T follicular helper cell (primary cell): ENCODE data around the gene NOXO1.

ENCODE experiments used
- DNase-seq: peaks from one replicate; pipeline ENCODE4 v3.0.0-alpha.2; 2020; ENCODE audit warnings: low read depth

The NOXO1 gene

DNA sequence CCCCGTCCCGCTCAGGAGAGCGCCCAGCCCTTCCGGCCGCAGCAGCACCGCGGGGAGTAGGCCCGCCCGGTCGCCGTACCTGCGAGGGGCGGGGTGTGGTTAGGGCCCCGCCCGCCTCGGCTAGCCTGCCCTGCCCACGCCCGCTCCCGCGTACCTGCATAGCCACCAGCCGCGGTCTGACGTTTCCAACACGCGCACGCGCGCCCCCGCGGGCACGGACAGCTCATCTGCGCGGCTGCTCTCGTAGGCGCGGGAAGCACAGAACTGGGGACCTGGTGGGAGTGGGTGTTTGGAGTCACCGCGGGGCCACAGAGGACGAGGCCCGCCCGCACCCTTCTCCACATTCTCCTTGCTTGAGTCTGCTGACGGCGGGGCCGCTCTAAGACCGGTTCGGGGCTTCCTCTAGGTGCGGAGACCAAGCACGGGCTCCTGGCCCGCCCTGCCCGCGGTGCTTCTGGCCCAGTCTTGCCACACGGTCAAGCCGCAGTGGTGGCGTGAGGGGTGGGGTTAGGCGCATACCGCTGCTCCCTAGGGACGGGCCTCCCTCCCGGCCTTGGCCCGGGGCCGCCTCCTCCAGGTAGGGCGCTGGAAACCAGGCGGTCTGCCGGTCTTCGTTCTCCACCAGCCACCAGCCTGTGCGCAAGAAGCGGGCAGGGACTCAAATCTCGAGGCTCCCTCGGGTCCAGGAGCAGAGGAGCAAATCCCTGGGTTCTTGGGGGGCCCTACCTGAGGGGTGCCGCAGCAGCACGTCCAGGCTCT is 1.8 kb downstream of the NOXO1 start:
- no peak for DNase-seq

DNA sequence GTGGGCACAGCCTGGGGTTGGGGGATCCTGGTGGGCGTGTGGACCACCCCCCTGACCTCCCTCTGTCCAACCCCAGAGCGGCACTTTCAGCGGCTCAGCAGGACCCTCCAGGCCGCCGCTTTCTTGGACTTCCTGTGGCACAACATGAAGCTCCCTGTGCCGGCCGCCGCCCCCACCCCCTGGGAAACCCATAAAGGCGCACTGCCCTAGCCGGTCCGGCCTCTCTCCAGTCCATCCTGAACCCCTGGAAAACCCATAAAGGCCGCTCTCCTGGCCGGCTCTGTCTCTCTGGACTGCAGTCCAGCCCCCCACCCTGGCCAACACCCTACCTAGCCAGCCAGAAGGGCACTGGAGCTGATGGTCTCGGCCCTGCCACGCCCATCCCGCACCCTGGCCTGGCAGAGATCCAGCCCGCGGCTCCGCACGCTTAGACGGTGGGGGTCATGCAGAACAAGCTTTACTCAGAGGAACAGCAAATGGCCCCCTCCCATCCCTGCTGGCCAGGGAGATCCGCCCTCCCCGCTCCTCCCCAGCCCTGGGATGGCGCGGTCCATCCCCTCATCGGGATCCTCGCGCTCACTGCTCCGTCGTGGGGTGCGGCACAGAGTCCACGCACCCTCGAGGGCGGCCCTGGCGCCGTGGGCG is 2.7 kb downstream of the NOXO1 start:
- no peak for DNase-seq

DNA sequence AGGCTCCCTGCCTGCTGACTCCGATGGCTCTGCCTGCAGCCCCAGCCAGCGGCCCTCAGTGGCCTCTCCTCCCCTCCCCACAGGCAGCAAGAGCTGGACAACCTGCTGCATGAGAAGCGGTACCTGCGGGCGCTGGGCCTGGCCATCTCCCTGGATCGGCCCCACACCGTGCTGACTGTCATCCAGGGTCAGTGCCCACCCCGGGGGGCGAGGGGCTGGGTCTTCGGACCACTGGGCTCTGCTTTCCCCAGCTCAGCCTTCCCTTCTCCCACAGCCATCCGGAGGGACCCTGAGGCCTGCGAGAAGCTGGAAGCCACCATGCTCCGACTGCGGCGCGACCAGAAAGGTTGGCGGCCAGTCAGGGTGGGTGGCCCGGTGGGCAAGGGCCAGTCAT is 3.4 kb downstream of the NOXO1 start:
- no peak for DNase-seq

DNA sequence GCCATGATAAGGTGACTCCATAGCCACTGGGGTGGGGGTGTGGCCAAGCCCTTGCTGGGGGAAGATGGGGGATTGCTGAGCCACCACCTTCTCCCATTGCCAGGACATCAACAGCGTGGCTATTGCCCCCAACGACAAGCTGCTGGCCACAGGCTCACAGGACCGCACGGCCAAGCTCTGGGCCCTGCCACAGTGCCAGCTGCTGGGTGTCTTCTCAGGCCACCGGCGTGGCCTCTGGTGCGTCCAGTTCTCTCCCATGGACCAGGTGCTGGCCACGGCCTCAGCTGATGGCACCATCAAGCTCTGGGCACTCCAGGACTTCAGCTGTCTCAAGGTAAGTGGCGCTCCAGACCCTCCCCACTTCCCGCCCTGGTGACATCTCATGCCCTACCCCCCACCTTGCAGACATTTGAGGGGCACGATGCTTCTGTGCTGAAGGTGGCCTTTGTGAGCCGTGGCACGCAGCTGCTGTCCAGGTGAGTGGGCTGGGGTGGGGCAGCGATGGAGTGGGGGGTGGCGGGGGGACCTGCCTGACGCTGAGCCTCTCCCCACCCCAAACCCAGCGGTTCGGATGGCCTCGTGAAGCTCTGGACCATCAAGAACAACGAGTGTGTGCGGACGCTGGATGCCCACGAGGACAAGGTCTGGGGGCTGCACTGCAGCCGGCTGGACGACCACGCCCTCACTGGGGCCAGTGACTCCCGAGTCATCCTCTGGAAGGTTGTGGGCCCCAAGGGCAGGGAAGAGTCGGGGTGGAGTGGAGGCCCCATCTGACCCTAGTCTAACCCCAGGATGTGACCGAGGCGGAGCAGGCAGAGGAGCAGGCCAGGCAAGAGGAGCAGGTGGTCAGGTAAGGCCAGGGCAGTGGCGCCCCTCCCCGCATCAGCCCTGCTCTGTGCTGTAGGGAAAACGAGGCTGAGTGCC is 4.1 kb downstream of the NOXO1 start:
- DNase-seq: no peak

DNA sequence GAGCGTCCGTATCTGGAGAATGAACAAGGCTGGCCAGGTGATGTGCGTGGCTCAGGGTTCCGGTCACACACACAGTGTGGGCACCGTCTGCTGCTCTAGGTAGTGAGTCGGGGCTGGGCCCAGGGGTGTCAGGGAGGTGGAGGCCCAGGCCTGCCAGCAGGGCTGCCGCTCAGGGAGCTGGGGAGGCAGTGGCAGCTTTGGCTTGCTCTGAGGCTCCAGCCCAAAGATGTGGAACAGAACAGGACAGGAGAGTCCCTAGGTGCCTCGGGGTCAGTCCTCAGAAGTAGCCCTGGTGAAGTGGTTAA is 5.1 kb downstream of the NOXO1 start:
- DNase-seq: no peak

DNA sequence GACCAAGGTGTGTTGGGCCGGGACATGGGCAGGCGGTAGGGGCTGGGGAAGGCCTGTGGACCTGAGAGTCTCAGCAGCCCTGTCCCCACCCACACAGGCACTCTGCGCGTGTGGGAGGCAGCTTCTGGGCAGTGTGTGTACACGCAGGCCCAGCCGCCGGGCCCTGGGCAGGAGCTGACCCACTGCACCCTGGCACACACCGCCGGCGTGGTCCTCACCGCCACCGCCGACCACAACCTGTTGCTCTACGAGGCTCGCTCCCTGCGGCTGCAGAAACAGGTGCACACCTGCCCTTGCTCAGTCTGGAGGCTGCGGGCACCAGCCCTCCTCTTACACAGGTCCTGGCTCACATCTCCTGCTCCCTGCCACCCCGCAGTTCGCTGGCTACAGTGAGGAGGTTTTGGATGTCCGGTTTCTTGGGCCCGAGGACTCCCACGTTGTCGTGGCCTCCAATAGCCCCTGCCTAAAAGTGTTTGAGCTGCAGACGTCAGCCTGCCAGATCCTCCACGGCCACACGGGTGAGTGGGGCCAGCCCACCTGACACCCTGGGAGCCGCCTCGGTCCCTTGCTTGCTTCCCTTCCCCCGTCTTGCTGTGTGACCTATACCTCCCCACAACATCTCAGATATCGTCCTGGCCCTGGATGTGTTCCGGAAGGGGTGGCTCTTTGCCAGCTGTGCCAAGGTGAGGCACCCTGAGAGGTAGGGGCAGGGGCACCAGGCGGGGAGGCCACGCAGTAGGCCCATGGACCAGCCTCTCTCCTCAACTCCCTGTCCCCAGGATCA is 5.6 kb downstream of the NOXO1 start:
- DNase-seq: no peak

DNA sequence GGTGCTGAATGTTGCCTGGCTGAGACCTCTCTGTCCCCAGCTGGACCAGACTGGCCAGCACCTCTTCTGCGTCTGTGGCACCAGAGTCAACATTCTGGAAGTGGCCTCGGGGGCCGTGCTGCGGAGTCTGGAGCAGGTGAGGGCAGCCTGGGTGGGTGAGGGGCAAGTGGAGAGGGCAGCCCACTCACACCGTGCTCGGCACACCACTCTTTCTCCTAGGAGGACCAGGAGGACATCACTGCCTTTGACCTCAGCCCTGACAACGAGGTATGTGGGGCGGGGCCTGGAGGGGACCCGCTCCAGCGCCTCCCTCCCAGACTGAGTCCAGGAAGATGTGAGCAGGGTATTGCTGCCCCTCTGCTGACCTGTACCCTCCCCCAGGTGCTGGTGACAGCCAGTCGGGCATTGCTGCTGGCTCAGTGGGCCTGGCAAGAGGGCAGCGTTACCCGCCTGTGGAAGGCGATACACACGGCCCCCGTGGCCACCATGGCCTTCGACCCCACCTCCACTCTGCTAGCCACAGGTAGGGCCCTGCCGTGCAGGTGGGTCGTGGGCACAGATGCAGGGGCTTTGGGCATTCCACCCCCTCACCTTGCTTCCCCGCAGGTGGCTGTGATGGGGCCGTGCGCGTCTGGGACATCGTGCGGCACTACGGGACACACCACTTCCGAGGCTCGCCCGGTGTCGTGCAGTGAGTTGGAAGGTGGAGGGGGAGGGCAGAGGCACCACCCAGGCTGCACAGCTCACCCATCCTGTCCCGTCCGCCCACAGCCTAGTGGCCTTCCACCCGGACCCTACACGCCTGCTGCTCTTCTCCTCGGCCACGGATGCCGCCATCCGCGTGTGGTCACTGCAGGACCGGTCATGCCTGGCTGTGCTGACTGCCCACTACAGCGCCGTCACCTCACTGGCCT is 6.9 kb downstream of the NOXO1 start:
- no peak for DNase-seq

DNA sequence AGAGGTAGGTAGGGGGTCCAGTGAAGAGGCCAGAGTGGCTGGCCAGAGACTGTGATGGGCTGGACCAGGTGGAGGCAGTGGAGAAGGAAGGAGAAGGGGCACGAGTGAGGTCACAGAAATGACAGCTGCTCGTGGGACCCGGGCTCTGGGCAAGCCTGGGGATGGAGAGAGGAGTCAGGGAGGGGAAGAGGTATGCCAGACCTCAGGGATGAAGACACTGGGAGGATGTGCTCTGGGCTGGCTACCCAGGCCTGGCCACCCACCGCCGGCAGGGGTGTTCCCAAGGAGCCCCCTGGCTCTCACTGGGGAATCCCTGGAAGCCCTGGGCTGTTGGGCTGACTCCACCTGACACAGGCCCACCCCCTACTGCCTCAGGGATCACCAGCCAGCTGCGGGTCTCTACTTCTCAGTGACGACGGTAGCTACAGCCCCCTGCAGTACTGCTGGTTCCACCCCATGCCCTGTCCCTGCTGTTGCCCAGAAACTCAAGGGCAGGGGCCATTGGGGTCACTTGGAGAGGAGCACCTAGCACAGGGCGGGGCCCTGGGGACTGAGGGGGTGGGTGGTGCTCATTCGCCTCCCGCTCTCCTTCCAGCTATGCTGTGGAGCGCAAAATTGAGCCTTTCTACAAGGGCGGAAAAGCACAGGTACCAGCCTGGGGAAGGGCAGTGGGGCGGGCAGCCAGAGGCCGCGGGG is 7.7 kb downstream of the NOXO1 start:
- DNase-seq: no peak

DNA sequence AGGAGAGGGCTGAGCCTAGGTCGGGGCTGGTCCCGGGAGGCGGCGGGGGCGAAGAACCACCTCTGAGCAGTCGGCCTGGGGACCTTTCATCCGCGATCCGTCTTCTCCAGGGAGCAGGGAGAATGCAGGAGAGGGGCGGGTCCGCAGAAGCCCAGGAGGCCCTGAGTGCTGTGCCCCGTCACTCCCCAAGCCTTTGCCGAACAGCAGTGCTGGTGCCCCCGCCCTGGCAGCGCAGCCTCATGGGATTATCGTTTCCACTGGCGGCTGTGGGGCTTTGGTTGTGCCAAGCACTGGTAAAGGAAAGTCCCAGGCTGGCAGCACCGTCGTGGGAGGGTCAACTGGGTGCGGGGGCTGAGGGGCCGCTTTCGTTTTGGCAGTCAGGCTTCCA is 8.8 kb downstream of the NOXO1 start:
- no peak for DNase-seq

DNA sequence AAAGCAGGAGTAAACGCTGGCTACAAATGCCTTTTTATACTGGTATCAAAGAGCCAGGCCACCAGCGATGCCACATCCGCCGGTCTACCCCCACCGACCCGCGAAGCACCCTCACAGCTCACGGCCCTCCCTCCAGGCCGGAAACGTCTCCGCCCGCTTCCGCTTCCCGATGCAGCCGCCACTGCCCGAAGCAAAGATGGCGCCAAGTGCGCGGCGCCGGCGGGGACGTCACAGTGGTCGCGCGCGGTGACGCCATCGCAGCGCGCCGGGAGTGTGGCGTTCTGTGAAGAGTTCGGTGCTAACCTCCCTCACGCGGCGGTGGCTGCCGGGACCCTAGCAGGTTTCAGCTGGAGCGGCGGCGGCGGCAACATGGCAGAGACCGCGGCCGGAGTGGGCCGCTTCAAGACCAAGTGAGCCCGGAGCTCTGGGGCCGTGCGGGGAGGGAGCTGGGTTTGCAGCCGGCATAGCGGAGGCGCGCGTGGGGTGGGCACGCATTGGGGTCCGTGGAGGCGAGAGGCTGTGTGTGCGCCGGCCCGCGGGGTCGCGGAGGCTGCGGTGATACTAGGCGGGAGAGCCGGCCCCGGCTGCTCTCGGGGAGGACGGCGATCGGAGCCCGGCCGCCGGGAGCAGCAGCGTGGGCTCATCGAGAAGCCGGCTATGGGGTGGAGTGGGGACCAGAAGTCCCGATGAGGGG is 9.3 kb downstream of the NOXO1 start, which contains the start of gene TBL3:
Gene TBL3, plus strand, starts transcription at position 258 of the 694 bp plus-strand sequence. Its CDS starts 112 bp downstream, at position 370.
- DNase-seq: peak; percentile 94

DNA sequence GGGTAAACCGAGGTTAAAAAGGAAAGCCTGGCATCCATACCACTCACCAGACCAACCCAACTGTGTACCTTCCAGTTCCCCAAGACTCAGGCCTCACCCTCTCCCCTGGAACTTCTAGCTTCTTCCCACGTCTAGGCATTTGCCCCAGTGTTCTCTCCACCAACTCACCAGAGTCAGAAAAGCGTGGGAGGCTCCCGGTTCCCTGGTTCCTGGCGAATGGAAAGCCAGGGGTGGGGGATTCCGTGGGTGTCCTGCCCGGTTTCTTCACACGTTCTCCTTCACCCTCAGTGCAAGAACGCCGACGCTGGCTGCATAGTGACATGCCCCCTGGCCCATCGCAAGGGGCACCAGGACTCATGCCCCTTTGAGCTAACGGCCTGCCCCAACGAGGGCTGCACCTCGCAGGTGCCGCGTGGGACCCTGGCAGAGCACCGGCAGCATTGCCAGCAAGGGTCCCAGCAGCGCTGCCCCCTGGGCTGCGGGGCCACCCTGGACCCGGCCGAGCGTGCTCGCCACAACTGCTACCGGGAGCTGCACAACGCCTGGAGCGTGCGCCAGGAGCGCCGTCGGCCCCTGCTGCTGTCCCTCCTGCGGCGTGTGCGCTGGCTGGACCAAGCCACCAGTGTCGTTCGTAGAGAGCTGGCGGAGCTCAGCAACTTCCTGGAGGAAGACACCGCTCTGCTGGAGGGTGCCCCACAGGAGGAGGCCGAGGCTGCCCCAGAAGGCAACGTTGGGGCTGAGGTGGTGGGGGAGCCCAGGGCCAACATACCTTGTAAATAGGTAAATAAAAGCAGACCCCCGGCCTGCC is 12.9 kb downstream of the NOXO1 start:
- DNase-seq: no peak

DNA sequence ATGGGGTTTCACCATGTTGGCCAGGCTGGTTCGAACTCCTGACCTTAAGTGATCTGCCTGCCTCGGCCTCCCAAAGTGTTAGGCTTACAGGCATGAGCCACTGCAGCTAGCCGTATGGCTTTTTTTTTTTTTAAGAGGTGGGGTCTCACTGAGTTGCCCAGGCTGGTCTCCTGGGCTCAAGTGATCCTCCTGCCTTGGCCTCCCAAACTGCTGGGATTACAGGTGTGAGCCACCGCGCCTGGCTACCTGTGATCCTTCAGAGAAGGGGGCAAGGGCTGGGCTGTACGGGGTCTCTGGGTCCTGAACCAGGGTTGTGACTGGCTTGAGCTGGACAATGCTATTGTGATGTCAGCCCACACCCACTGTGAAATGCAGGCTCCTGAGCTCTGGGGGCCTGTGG is 14.8 kb downstream of the NOXO1 start, which contains the start of gene RNF151:
Gene RNF151, plus strand, starts transcription at position 397 of the 400 bp plus-strand sequence. CDS start 26 bp downstream, outside the sequence.
- no peak for DNase-seq

DNA sequence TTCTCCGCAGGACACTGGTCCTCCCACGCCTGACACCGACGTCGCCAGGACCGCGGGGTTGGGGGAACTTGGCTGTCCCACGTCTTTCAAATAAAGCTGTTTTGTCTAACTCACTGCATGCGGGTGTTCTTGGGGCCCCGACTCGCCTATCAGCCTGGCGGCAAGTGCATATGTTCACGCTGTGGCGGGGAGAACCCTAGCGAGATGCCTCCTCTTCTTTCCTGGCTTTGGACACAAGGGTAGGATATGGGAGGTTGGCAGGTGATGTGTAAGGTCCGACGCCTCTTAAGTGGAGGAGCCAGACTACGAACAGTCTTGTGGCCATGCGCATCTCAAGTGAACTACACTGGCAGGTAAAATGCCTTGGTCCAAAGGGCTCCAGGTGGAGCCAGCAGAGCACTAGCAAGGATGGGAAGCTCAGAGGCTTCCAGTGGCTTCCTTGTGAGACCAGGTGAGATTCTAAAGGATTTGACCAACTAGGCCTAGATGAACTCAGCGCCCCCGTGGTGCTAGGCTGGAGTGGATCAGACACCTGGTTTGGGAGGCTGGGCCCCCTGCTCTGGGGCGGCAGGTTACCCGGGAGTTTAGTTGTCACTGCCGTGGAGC is 15.8 kb downstream of the NOXO1 start:
- DNase-seq: no peak

DNA sequence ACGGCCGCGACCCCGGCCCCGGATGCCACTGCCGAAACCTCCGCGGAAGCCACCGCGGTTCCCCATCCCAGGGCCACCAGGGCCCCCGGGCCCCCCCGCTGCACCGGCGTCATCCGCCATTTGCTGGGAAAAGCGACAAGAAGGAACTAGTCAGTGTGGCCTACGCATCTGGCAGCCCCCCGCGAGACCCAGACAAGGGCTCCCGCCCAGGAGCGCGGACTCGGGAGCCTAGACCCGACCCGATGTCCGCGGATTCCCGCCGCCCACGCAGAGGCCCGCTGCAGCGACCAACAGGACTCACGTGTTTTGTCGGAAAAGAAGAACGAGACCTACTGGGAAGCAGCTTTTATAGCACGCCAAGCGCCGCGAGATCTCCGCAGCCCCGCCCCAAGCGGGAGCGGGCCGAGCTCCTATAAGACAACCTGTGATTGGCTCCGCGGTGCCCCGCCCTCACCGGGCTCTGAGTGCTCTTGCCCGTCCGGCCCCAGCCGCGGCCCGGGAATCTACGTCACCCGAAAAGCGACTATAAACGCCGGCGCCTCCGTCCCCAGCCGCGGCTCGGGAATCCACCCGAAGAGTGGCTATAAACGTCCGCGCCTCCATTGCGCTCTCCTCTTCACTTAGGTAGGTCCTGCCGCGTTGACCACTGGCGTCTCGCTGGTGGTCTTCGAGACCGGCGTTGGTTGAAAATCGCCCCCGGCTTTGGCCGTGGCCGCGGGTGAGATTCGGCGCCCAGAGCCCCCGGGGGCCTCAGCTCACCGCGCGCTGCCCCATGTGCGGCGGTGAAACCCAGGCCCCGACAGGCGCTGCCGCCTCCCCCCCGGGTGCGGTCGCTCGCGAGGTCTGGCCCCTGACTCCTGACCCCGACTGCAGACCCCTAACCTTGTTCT is 16.5 kb downstream of the NOXO1 start, which contains the start of gene RPS2:
Gene RPS2, minus strand, starts transcription at position 321 of the 890 bp plus-strand sequence. Its CDS starts 201 bp downstream, at position 120.
- DNase-seq: peak; percentile 99

DNA sequence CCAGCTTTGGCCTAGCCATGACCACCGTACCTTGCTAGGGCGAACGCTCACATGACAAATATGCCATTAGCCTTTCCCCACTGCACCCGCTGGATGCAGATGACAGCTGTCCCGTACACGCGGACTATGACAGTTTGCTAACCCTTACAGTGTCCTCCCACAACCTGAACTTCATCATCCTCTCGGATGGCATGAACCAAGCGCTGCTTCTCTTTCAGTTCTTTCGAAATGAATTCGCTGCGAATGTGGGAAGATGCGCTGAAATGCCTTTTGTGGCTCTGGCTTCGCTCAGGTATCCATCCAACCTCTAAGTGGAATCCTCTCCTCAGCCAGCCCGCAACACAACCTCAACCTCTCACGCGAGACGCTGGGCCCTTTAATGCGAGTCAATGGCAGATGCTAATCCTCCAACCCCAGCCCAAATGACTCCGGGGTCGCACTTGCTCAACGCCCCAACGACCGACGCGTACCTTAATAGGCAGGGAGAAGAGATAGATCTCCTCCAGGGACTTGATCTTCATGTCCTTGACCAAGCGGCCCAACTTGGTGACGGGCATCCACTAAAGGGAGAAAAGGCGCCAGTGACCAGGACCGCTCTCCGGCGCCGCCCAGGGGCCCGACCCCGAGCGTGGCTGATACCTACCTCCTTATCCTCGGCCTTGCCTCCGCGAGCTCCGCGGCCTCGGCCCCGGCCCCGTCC is 17.3 kb downstream of the NOXO1 start:
- DNase-seq: no peak
